ENCODE results near the gene FAXDC2. TPM values are rescaled to one million over a fixed set of nuclear protein-coding genes. Genes with fewer than 3 reads are reported as not detected.

FAXDC2 gene
- total RNA-seq = 9.0 and 13.6 TPM in 2 replicates

GRCh38 chr5:154850255-154851062 lies at the start of gene FAXDC2:
Gene FAXDC2, minus strand, starts transcription at chr5:154850603. Its CDS starts 12,425 bp downstream, at chr5:154838178.

GRCh38 chr5:154858297-154858971 lies 8.0 kb upstream of the FAXDC2 start, which contains the start of gene CNOT8:
Gene CNOT8, plus strand, starts transcription at chr5:154858627. Its CDS starts 4,652 bp downstream, at chr5:154863279.

Other genes with a start within 250 kb of the FAXDC2 start
- gene LARP1, start 95.2 kb downstream of the FAXDC2 start, total RNA-seq = 44.7 and 46.1 TPM in 2 replicates
- 40.4 and 44.2 TPM in 2 replicates for gene CNOT8, start 8.0 kb upstream of the FAXDC2 start, total RNA-seq
- 10.8 and 12.4 TPM in 2 replicates for gene GEMIN5, start 87.6 kb upstream of the FAXDC2 start, total RNA-seq
- 22.0 and 25.5 TPM in 2 replicates for gene MRPL22, start 90.5 kb upstream of the FAXDC2 start, total RNA-seq
- gene KIF4B, start 163.2 kb upstream of the FAXDC2 start, total RNA-seq = under 0.01 TPM in 1 of 2 replicates, not detected in the other

Measured in aortic smooth muscle cell (primary cell).